GM12878 (cell line): Measurements from ENCODE around the gene AATF. TPM values are rescaled to one million over a fixed set of nuclear protein-coding genes. Genes with fewer than 3 reads are reported as not detected.

Source experiments
- ATAC-seq: fragments of 200-7000 bp; cut with Tn5 transposase; 3 replicates; pipeline ENCODE4 v1.9.1; 2020; ENCODE audit warnings: mild to moderate bottlenecking, moderate library complexity
- BruUV-seq: library from RNA; stranded (reverse); fragments of 400-500 nt; replicated peaks from 2 replicates; lab custom pipeline; 2021; lab: Mats Ljungman, UMichigan
- CTCF ChIA-PET: fragments of 300-600 bp; sonication (Branson Sonifier 250); formaldehyde crosslinking; extraction: SDS; loops from one replicate; lab custom pipeline; 2021; ENCODE audit warnings: inconsistent platforms; lab: Yijun Ruan, JAX
- POLR2A ChIA-PET: fragments of 350-600 bp; formaldehyde crosslinking; extraction: SDS; loops from one replicate; lab custom pipeline; 2021; ENCODE audit warnings: inconsistent platforms; lab: Charles Lee
- RAD21 ChIA-PET: fragments of 300-600 bp; sonication (Branson Sonifier 250); formaldehyde crosslinking; loops from one replicate; lab custom pipeline; 2023; ENCODE audit warnings: antibody characterized with exemption; ENCODE audit not compliant: unreplicated experiment; lab: Charles Lee
- SMC1A ChIA-PET: fragments of 300-600 bp; sonication (Branson Sonifier 250); formaldehyde crosslinking; loops from one replicate; lab custom pipeline; 2023; ENCODE audit not compliant: unreplicated experiment, uncharacterized antibody; lab: Charles Lee
- DNase-seq: peaks from one replicate; pipeline ENCODE4 v3.0.0-alpha.2; 2011; ENCODE audit warnings: low read depth, low spot score
- FAIRE-seq: peaks from 3 replicates; lab custom pipeline; 2011; peaks lifted over from hg19 to GRCh38; lab: Jason Lieb, UNC
- H2AFZ ChIP-seq: 2 replicates; pipeline ENCODE4 v1.6.0; 2011; ENCODE audit warnings: low read depth, low read length, control low read depth; ENCODE audit not compliant: control insufficient read depth
- H3K27ac ChIP-seq: 2 replicates; pipeline ENCODE4 v1.5.1; 2011; ENCODE audit warnings: control low read depth; ENCODE audit not compliant: control insufficient read depth, insufficient read depth
- H3K27me3 ChIP-seq, 2 experiments: replicated peaks in 1 of 2; 2 replicates each; pipeline versions ENCODE4 v1.6.0 to v1.6.1; 2011; ENCODE audit warnings: low read length in 1 of 2; ENCODE audit not compliant: control insufficient read depth in 2 of 2, insufficient read depth in 2 of 2
- H3K36me3 ChIP-seq, 2 experiments: 2 replicates each; pipeline ENCODE4 v1.5.1; 2011; ENCODE audit warnings: low read length in 1 of 2; ENCODE audit not compliant: control insufficient read depth in 2 of 2, insufficient read depth in 2 of 2
- H3K4me1 ChIP-seq: 2 replicates; pipeline ENCODE4 v1.6.1; 2011; ENCODE audit warnings: mild to moderate bottlenecking, low read length, moderate library complexity, mixed read lengths; ENCODE audit not compliant: control insufficient read depth, insufficient read depth
- H3K4me2 ChIP-seq: 2 replicates; pipeline ENCODE4 v1.6.0; 2011; ENCODE audit warnings: control low read depth; ENCODE audit not compliant: control insufficient read depth, insufficient read depth
- H3K4me3 ChIP-seq: fragments of 200-600 bp; sonication (generic); 2 replicates; pipeline ENCODE4 v1.5.1; 2016
- H3K79me2 ChIP-seq: 2 replicates; pipeline ENCODE4 v1.6.0; 2011; ENCODE audit warnings: low read length; ENCODE audit not compliant: control insufficient read depth, insufficient read depth
- H3K9ac ChIP-seq: 2 replicates; pipeline ENCODE4 v1.8.0; 2011; ENCODE audit warnings: low read length, control low read depth, mixed read lengths; ENCODE audit not compliant: control insufficient read depth, insufficient read depth
- H3K9me3 ChIP-seq: replicated peaks from 3 replicates; pipeline ENCODE4 v1.5.1; 2011; ENCODE audit warnings: mild to moderate bottlenecking, low read length; ENCODE audit not compliant: control insufficient read depth, insufficient read depth
- H4K20me1 ChIP-seq: 2 replicates; pipeline ENCODE4 v1.6.0; 2011; ENCODE audit not compliant: control insufficient read depth, insufficient read depth
- CHD4 ChIP-seq: fragments of 200-600 bp; sonication (generic); IDR thresholded peaks from 2 replicates; pipeline ENCODE4 v1.6.1; 2016; ENCODE audit warnings: mild to moderate bottlenecking
- HDAC2 ChIP-seq: fragments of 200-600 bp; sonication (generic); IDR thresholded peaks from 2 replicates; pipeline ENCODE4 v1.6.1; 2017
- IKZF1 ChIP-seq: fragments of 450-650 bp; conservative IDR thresholded peaks from 2 replicates; pipeline ENCODE4 v1.6.1; 2017; ENCODE audit warnings: antibody characterized with exemption, mild to moderate bottlenecking
- KAT2A ChIP-seq: conservative IDR thresholded peaks from 2 replicates; pipeline ENCODE4 v1.6.1; 2011; ENCODE audit warnings: low read depth, low read length; ENCODE audit not compliant: control insufficient read depth
- MAX ChIP-seq: IDR thresholded peaks from 2 replicates; pipeline ENCODE4 v1.6.1; 2012; ENCODE audit warnings: low read depth, low read length, improper control_type of control experiment
- MTA2 ChIP-seq: fragments of 450-650 bp; IDR thresholded peaks from 2 replicates; pipeline ENCODE4 v1.6.1; 2016; ENCODE audit warnings: low read depth, mild to moderate bottlenecking, moderate library complexity
- MXI1 ChIP-seq: fragments of 150-350 bp; IDR thresholded peaks from 2 replicates; pipeline ENCODE4 v1.6.1; 2011; ENCODE audit warnings: low read depth, mild to moderate bottlenecking, inconsistent platforms, low read length, improper control_type of control experiment
- MYB ChIP-seq: fragments of 150-350 bp; IDR thresholded peaks from 2 replicates; pipeline ENCODE4 v1.6.1; 2014; ENCODE audit warnings: mild to moderate bottlenecking, low read depth, low read length, borderline replicate concordance
- NKRF ChIP-seq: fragments of 450-650 bp; conservative IDR thresholded peaks from 2 replicates; pipeline ENCODE4 v1.6.1; 2017; ENCODE audit warnings: mild to moderate bottlenecking, moderate library complexity
- POU2F2 ChIP-seq: IDR thresholded peaks from 3 replicates; pipeline ENCODE4 v1.6.1; 2011; ENCODE audit warnings: low read depth, mild to moderate bottlenecking, low read length, borderline replicate concordance
- SKIL ChIP-seq: fragments of 450-650 bp; IDR thresholded peaks from 2 replicates; pipeline ENCODE4 v1.6.1; 2017; ENCODE audit warnings: mild to moderate bottlenecking, low read depth, inconsistent platforms; ENCODE audit not compliant: poor library complexity, severe bottlenecking
- SUPT20H ChIP-seq: IDR thresholded peaks from 2 replicates; pipeline ENCODE4 v1.6.1; 2011; ENCODE audit warnings: low read depth, mild to moderate bottlenecking, low read length, moderate library complexity, borderline replicate concordance; ENCODE audit not compliant: control insufficient read depth
- USF2 ChIP-seq: IDR thresholded peaks from 2 replicates; pipeline ENCODE4 v1.6.1; 2011; ENCODE audit warnings: low read depth, low read length, improper control_type of control experiment, borderline replicate concordance
- ZBED1 ChIP-seq: IDR thresholded peaks from 2 replicates; pipeline ENCODE4 v1.6.1; 2016; ENCODE audit warnings: borderline replicate concordance
- ZBTB11 ChIP-seq: fragments of 450-650 bp; formaldehyde crosslinking; IDR thresholded peaks from 2 replicates; pipeline ENCODE4 v1.5.0; 2022; ENCODE audit warnings: mild to moderate bottlenecking, missing genetic modification characterization
- ZNF274 ChIP-seq: IDR thresholded peaks from one replicate; pipeline ENCODE4 v1.8.0; 2011; ENCODE audit not compliant: insufficient read length, insufficient read depth
- ZZZ3 ChIP-seq: IDR thresholded peaks from 2 replicates; pipeline ENCODE4 v1.6.1; 2011; ENCODE audit warnings: low read depth; ENCODE audit not compliant: control insufficient read depth, insufficient read length
- in situ Hi-C: fragments of 300-500 bp; cut with MboI; formaldehyde crosslinking; loops from 9 replicates; pipeline ENCODE4 v1.14.3; 2018; ENCODE audit warnings: mixed read lengths
- intact Hi-C: fragments of 100-400 bp; cut with micrococcal nuclease; formaldehyde crosslinking; loops from one replicate; pipeline ENCODE4 v1.14.2; 2022; ENCODE audit not compliant: unreplicated experiment
- polyA plus RNA-seq, 11 experiments: library from polyadenylated mRNA; depleted of rRNA in 4 of 11; unstranded in 6 of 11; stranded (reverse) in 5 of 11; fragments of >200 nt; fragmentation: Nextera tagmentation in 4 of 11; fragmentation: Illumina TruSeq in 1 of 11; extraction: Ambion mirVana in 4 of 11; extraction: Trizol in 1 of 11; gene quantifications; 1 replicate in 1 of 11; 2 replicates in 10 of 11; pipeline versions ENCODE4 v1.2.1 to v1.2.3, GENCODE V29; 2011 to 2016; ENCODE audit warnings: inconsistent platforms in 2 of 11, missing spikeins in 2 of 11, low read depth in 1 of 11
- total RNA-seq, 4 experiments: library from RNA; depleted of rRNA in 3 of 4; stranded (reverse); fragments of >200 nt in 3 of 4; fragmentation: Illumina TruSeq in 1 of 4; extraction: Trizol in 1 of 4; gene quantifications; 2 replicates each; pipeline versions ENCODE4 v1.2.1 to v1.2.3, GENCODE V29; 2013 to 2021

AATF gene
- total and polyA plus RNA-seq, 10 of the 15 experiments (the other 5 are each of a cell fraction or from before 2014, with no cell fraction given) = 36.8 to 110 (median 77.9) TPM

GRCh38 chr17:37092701-37093100 lies 143.9 kb downstream of the AATF start:
- ChIA-PET CTCF (no interaction called here), RAD21 (no interaction called here), SMC1A (no interaction called here), POLR2A (no interaction called here)
- no peak overlapping the region for H2AFZ ChIP-seq
- BruUV-seq = no TSS peak
- FAIRE-seq (no peak), ATAC-seq (no peak), DNase-seq (no peak)
- H3K4me1 ChIP-seq = peaks cover 9% of the 10 kb centered on the region
- H3K4me2 ChIP-seq = no peak overlapping the region
- no peak overlapping the region for H3K27ac ChIP-seq
- intact Hi-C loops (no loop called here), in situ Hi-C loops (no loop called here)
- H3K36me3 ChIP-seq = peaks cover 20 to 23% of the 10 kb centered on the region in 2 experiments
- no peaks in the 10 kb centered on the region for H3K9me3 ChIP-seq
- H3K9ac ChIP-seq = no peak overlapping the region
- H4K20me1 ChIP-seq = no peaks in the 10 kb centered on the region
- no peaks in the 10 kb centered on the region for H3K79me2 ChIP-seq
- H3K27me3 ChIP-seq = no peaks in the 10 kb centered on the region
- H3K4me3 ChIP-seq = no peak overlapping the region
- TF ChIP-seq ZNF274 = no peak
- TF ChIP-seq MTA2 = no peak
- TF ChIP-seq SUPT20H = no peak
- TF ChIP-seq IKZF1 = no peak
- no peak for TF ChIP-seq MYB
- TF ChIP-seq ZBED1 = no peak
- no peak for TF ChIP-seq ZZZ3
- TF ChIP-seq SKIL = no peak
- no peak for TF ChIP-seq CHD4
- TF ChIP-seq MAX = no peak
- no peak for TF ChIP-seq ZBTB11 (CRISPR knock-in tag)
- no peak for TF ChIP-seq KAT2A
- no peak for TF ChIP-seq MXI1
- no peak for TF ChIP-seq HDAC2
- no peak for TF ChIP-seq POU2F2
- no peak for TF ChIP-seq USF2
- TF ChIP-seq NKRF = no peak
